ENCODE results near the gene NFATC4. TPM values are rescaled to one million over a fixed set of nuclear protein-coding genes. Genes with fewer than 3 reads are reported as not detected.

The NFATC4 gene
- total RNA-seq, 1 experiment from 2014 or later = 15.1 TPM

DNA sequence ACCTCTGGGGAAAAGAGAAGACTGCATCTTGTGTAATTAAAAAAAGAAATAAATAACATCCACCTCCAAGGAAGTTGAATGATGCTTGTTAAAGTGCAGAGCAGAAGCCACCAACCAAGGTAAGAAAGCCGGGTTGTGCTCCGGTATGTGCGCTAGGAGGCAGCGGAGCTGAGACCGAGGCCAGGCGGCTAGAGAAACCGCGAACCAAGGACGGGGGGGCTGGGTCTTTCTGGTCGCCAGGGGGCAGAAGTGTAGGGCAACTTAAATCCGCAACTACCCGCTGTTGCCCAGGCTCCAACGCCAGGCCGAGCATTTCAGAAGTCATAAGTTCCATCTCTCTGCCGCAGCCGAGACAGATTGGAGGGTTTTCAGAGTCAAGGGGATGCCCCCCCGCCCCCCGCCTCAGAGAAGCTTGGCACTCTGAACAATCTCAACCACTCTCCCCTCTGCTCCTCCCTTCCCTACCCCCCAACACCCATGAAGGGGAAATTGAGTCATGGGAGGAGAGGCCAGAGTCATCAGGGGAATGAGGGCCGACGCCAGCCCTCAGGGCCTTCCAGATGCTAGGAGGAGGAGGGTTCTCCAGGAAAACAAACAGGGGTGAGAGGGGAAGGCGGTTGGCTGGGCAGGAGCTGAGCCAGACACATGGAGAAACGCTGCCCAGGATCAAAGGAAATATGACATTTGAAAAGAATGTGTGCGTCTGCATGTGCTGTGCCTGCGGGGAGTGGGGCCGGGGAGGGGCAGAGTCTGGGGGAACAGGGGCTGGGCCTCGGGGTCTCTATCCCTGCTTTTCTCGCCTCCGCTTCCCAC lies 2.2 kb upstream of the NFATC4 start:
- ChIA-PET CTCF (interaction anchor here (0.5 to 2.2 kb wide), 8 partner anchors 10 to 76 kb away, joined by 3 to 51 read pairs (median 4); no protein-coding TSS in a partner anchor), POLR2A (ENCODE audit: unreplicated experiment) (interaction anchor here (0.7 to 1.3 kb wide), 3 partner anchors 14 to 65 kb away, joined by 7 to 45 read pairs (median 9); partner anchors contain the start of genes CBLN3 and KHNYN)
- Histone ChIP-seq H3K9ac (ENCODE audit: low read length) (peak overlapping the region; percentile 65), H3K4me1 (ENCODE audit: insufficient read depth, low read length) (peaks cover 24% of the 10 kb centered on the region), H4K20me1 (ENCODE audit: low read length) (no peaks in the 10 kb centered on the region), H3K9me2 (replicated peaks; ENCODE audit: low read length) (no peaks in the 10 kb centered on the region), H3K9me3 (ENCODE audit: low read length) (no peaks in the 10 kb centered on the region), H3K4me3 (ENCODE audit: low read length) (peak overlapping the region; percentile 63), H3F3A (ENCODE audit: low read length, unreplicated experiment) (no peaks in the 10 kb centered on the region), H2AFZ (ENCODE audit: low read length) (peak overlapping the region; percentile 83), H3K79me2 (ENCODE audit: low read length) (no peaks in the 10 kb centered on the region), H3K4me2 (ENCODE audit: low read length) (peak overlapping the region; percentile 96), H3K36me3 (ENCODE audit: low read depth, low read length) (no peaks in the 10 kb centered on the region), H3K27ac (ENCODE audit: low read length) (peak overlapping the region; percentile 73), H3K27me3 (ENCODE audit: low read length) (no peaks in the 10 kb centered on the region)
- ATAC-seq (peak; percentile 43), DNase-seq (peak; percentile 87)
- no peak for TF ChIP-seq EZH2 (IDR thresholded peaks at IDR 0.05; ENCODE audit: low read length, unreplicated experiment)
- TF ChIP-seq, protein P1, sequence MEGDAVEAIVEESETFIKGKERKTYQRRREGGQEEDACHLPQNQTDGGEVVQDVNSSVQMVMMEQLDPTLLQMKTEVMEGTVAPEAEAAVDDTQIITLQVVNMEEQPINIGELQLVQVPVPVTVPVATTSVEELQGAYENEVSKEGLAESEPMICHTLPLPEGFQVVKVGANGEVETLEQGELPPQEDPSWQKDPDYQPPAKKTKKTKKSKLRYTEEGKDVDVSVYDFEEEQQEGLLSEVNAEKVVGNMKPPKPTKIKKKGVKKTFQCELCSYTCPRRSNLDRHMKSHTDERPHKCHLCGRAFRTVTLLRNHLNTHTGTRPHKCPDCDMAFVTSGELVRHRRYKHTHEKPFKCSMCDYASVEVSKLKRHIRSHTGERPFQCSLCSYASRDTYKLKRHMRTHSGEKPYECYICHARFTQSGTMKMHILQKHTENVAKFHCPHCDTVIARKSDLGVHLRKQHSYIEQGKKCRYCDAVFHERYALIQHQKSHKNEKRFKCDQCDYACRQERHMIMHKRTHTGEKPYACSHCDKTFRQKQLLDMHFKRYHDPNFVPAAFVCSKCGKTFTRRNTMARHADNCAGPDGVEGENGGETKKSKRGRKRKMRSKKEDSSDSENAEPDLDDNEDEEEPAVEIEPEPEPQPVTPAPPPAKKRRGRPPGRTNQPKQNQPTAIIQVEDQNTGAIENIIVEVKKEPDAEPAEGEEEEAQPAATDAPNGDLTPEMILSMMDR (conservative IDR thresholded peaks at IDR 0.05; ENCODE audit: low read depth, low read length) = peak; percentile 95
- TF ChIP-seq EZH2phosphoT487 (IDR thresholded peaks at IDR 0.05; ENCODE audit: borderline replicate concordance, low read length) = no peak
- intact Hi-C loops (cut with micrococcal nuclease) = loop anchor here (1.0 to 2.0 kb wide), 4 partner anchors 33 to 77 kb away; partner anchors contain the start of gene SDR39U1
- no TSS peak for BruUV-seq (replicated peaks)

DNA sequence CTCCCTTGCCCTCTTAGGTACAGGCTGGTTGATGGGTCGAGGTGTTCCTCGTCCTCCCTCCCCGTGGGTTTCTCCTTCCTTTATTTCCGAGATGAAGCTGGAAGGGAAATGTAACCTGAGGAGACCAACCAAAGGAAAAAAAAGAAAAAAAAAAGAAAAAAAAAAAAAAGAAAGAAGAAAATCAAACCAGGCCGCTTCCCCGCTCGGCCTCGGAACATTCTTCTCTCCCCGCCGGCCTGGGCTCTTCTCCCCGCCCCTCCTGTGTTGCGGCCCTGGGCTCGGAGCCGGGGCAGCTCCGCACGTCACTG lies 1.6 kb upstream of the NFATC4 start:
- Histone ChIP-seq H3K36me3 (ENCODE audit: low read depth, low read length) (no peaks in the 10 kb centered on the region), H3K4me1 (ENCODE audit: insufficient read depth, low read length) (peaks cover 24% of the 10 kb centered on the region), H3K79me2 (ENCODE audit: low read length) (no peaks in the 10 kb centered on the region), H3K4me3 (ENCODE audit: low read length) (peak overlapping the region; percentile 63), H3K9me2 (replicated peaks; ENCODE audit: low read length) (no peaks in the 10 kb centered on the region), H3K4me2 (ENCODE audit: low read length) (peak overlapping the region; percentile 96), H3F3A (ENCODE audit: low read length, unreplicated experiment) (no peaks in the 10 kb centered on the region), H2AFZ (ENCODE audit: low read length) (peak overlapping the region; percentile 83), H3K9me3 (ENCODE audit: low read length) (no peaks in the 10 kb centered on the region), H4K20me1 (ENCODE audit: low read length) (no peaks in the 10 kb centered on the region), H3K27ac (ENCODE audit: low read length) (peak overlapping the region; percentile 73), H3K27me3 (ENCODE audit: low read length) (no peaks in the 10 kb centered on the region), H3K9ac (ENCODE audit: low read length) (peak overlapping the region; percentile 65)
- intact Hi-C loops (cut with micrococcal nuclease) = loop anchor here (2.0 kb wide), 2 partner anchors 34 to 76 kb away; partner anchors contain the start of gene SDR39U1
- CTCF ChIA-PET = interaction anchor here (0.6 to 2.2 kb wide), 6 partner anchors 11 to 76 kb away, joined by 3 to 51 read pairs (median 4); no protein-coding TSS in a partner anchor
- TF ChIP-seq EZH2phosphoT487 (IDR thresholded peaks at IDR 0.05; ENCODE audit: borderline replicate concordance, low read length) = no peak
- TF ChIP-seq, protein P1 (conservative IDR thresholded peaks at IDR 0.05; ENCODE audit: low read depth, low read length) = no peak
- TF ChIP-seq EZH2 (IDR thresholded peaks at IDR 0.05; ENCODE audit: low read length, unreplicated experiment) = no peak
- DNase-seq = no peak
- BruUV-seq (replicated peaks) = TSS peak; percentile 69
- POLR2A ChIA-PET (ENCODE audit: unreplicated experiment) = interaction anchor here (1.0 to 1.3 kb wide), 2 partner anchors 63 to 65 kb away, joined by 7 to 45 read pairs; partner anchors contain the start of genes CBLN3 and KHNYN
- ATAC-seq = no peak
